Ovary (tissue), 9 donors: ENCODE results near the gene IL22RA2. TPM values are rescaled to one million over a fixed set of nuclear protein-coding genes. Genes with fewer than 3 reads are reported as not detected.
A peak's percentile ranks its signal among the peaks of the same experiment; 100 is the strongest.

Experiments used
- DNase-seq, 5 donors: peaks; one replicate each; pipeline ENCODE4 v3.0.0-alpha.2; 2019 to 2020
- H3K27ac ChIP-seq, 2 donors: fragments of 200-600 bp; one replicate each; pipeline versions ENCODE4 v1.5.1 to v1.8.0; 2019 to 2022
- H3K27me3 ChIP-seq: fragments of 200-600 bp; one replicate; pipeline ENCODE4 v1.8.0; 2022
- H3K36me3 ChIP-seq: fragments of 200-600 bp; sonication (generic); one replicate; pipeline ENCODE4 v1.5.1; 2019
- H3K4me1 ChIP-seq: one replicate; pipeline ENCODE4 v1.8.1; 2013; ENCODE audit warnings: mild to moderate bottlenecking, moderate library complexity; ENCODE audit not compliant: insufficient read depth
- H3K4me3 ChIP-seq: fragments of 200-600 bp; sonication (generic); one replicate; pipeline ENCODE4 v1.5.1; 2017
- H3K9me3 ChIP-seq, 2 donors: fragments of 200-600 bp in 1 of 2; sonication (generic) in 1 of 2; one replicate each; pipeline versions ENCODE4 v1.5.1 to v1.8.1; 2013 to 2019; ENCODE audit warnings: mild to moderate bottlenecking in 1 of 2, moderate library complexity in 1 of 2
- EP300 ChIP-seq: sonication (generic); formaldehyde crosslinking; IDR thresholded peaks from one replicate; pipeline ENCODE4 v1.6.1; 2017; ENCODE audit warnings: antibody characterized with exemption
- POLR2A ChIP-seq: fragments of 450-650 bp; IDR thresholded peaks from one replicate; pipeline ENCODE4 v1.6.1; 2017; ENCODE audit warnings: antibody characterized with exemption, mild to moderate bottlenecking, moderate library complexity
- WGBS, 3 donors: extraction: QIAGEN DNeasy Blood & Tissue Kit in 1 of 3; methylation state at CpG; one replicate each; pipeline versions ENCODE4 v1.1.5 to v1.1.7; 2013 to 2017; 5-methylcytosine and 5-hydroxymethylcytosine counted together
- intact Hi-C, 4 donors: fragments of 100-400 bp; cut with DNase I; formaldehyde crosslinking; loops; one replicate each; pipeline versions ENCODE4 v1.11.0 to v1.15.1; 2022 to 2023
- polyA plus RNA-seq, 2 donors: library from polyadenylated mRNA; stranded (reverse); fragments of 200-250 nt in 1 of 2; fragments of 350-450 nt in 1 of 2; fragmentation: Illumina TruSeq in 1 of 2; extraction: RNeasy Lipid Tissue Mini Kit (QIAGEN cat#74804) in 1 of 2; gene quantifications; one replicate each; pipeline ENCODE4 v1.2.3, GENCODE V29; 2013 to 2014
- total RNA-seq, 7 donors: library from RNA; depleted of rRNA in 2 of 7; stranded (reverse); fragments of >200 nt in 2 of 7; fragmentation: NEBNext Ultra II Directional in 3 of 7; extraction: Animal tissue kit (Norgen Biotek cat#: 25700) in 3 of 7; gene quantifications; one replicate each; pipeline versions ENCODE4 v1.1.0 to v1.2.4, GENCODE V29; 2016 to 2023
- TF ChIP-seq, protein P1 (sequence below), 3 donors: fragments of 450-650 bp in 2 of 3; fragments of 200-600 bp in 1 of 3; IDR thresholded peaks; one replicate each; pipeline versions ENCODE4 v1.5.1 to v1.8.0; 2016 to 2022; ENCODE audit warnings: antibody characterized with exemption in 3 of 3, mild to moderate bottlenecking in 1 of 3
- donor health status: DM: no; HTN: no; CAD: no; lungs with moderate emphysema.
- donor health status: DM: no; HTN: no; CAD: no.
- donor health status: Bipolar disorder and iron deficiency.
- donor health status: DM: yes; HTN: yes; CAD: no.
- donor health status: DM: no; HTN: no; CAD: no.
- donor health status: DM: yes; HTN: yes; CAD: no.

IL22RA2 gene
- total and polyA plus RNA-seq, 9 donors, result not detected

DNA sequence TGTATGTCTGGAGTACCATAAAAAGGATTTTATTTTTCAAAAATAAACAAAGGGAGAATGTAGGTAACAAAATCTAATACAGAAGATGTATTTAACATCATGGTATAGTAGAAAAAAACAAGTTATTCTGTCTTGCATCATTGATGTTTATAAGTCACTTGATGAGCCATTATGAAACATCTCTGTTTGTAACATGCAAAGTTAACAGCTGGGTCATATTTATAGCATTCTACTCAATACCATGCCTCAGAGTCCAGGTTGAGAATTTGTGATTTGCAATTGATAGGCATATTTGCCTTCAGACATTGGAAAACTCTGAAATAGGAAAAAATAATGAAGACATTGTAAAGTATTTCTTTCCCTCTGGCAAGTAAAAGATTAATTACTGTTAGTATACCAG is 76.4 kb downstream of the IL22RA2 start:
- TF ChIP-seq POLR2A (no peak), EP300 (no peak)
- TF ChIP-seq, protein P1, sequence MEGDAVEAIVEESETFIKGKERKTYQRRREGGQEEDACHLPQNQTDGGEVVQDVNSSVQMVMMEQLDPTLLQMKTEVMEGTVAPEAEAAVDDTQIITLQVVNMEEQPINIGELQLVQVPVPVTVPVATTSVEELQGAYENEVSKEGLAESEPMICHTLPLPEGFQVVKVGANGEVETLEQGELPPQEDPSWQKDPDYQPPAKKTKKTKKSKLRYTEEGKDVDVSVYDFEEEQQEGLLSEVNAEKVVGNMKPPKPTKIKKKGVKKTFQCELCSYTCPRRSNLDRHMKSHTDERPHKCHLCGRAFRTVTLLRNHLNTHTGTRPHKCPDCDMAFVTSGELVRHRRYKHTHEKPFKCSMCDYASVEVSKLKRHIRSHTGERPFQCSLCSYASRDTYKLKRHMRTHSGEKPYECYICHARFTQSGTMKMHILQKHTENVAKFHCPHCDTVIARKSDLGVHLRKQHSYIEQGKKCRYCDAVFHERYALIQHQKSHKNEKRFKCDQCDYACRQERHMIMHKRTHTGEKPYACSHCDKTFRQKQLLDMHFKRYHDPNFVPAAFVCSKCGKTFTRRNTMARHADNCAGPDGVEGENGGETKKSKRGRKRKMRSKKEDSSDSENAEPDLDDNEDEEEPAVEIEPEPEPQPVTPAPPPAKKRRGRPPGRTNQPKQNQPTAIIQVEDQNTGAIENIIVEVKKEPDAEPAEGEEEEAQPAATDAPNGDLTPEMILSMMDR (IDR thresholded peaks at IDR 0.05), result no peak
- intact Hi-C loops, result loop anchor here in 3 of 4 donors (5.0 to 10.0 kb wide), 3 partner anchors 215 to 548 kb away; no protein-coding TSS in a partner anchor

DNA sequence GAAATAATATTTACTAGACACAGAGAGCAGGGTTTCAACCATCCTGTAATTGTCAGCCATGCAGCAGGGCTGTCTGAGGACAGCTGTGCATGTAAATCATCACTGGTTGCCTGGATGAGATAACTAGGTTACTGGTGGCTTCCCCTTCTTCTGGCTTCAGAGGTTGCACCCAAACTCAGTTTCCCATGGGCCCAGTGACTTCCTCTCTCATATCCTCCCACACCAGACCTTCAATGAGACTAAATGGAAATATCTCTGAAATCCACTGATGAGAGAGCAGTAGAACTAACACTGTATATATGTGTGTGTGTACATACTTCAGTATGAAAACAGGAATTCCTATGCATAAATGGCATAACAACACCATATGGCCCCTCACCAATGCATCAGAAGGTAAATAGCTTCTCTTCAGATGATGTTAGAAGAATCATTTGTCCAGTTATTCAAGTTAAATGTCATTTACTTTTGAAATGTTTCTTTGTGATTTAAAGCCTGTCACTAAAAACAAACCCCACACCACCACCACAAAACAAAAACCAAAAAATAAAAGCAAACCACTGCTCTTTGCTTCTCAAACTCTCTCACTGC is 77.7 kb downstream of the IL22RA2 start:
- H3K9me3 ChIP-seq, result no peaks in the 10 kb centered on the region
- no peaks in the 10 kb centered on the region for H3K4me1 ChIP-seq
- no peak overlapping the region for H3K27ac ChIP-seq
- TF ChIP-seq EP300, result no peak
- TF ChIP-seq POLR2A, result no peak
- TF ChIP-seq, protein P1 (IDR thresholded peaks at IDR 0.05), result no peak
- H3K36me3 ChIP-seq, result no peaks in the 10 kb centered on the region
- no peaks in the 10 kb centered on the region for H3K27me3 ChIP-seq
- no peak overlapping the region for H3K4me3 ChIP-seq
- intact Hi-C loops, result loop anchor here in 3 of 4 donors (5.0 to 10.0 kb wide), 3 partner anchors 217 to 549 kb away; no protein-coding TSS in a partner anchor
- no peak for DNase-seq

More for the DNA sequence above, 76.4 kb downstream of the IL22RA2 start:
- H3K27me3 ChIP-seq, result no peaks in the 10 kb centered on the region
- H3K27ac ChIP-seq, result no peak overlapping the region
- no peaks in the 10 kb centered on the region for H3K36me3 ChIP-seq
- no peak for DNase-seq
- H3K9me3 ChIP-seq, result no peaks in the 10 kb centered on the region
- H3K4me3 ChIP-seq, result no peak overlapping the region
- no peaks in the 10 kb centered on the region for H3K4me1 ChIP-seq

DNA sequence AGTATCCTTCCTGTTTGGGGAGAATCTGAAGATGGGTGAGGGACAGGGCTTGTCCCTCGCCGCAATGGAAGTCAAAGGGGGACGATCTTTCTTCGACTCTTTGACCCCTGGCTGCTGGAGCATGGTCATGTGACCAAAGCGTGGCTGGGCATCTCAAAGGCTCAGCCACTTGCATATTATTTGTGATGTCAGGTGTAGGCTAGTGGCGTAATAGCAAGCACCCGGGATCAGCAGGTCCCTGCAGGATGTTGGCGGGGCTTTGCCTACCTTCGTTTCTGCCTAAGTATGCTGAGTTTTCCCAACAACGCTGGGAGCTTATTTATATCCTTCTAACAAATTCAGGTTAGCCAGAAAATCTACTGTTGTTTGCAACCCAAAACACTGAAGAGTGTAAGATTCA is 78.4 kb downstream of the IL22RA2 start:
- DNase-seq, result no peak
- TF ChIP-seq, protein P1 (IDR thresholded peaks at IDR 0.05), result no peak
- TF ChIP-seq POLR2A, result no peak
- TF ChIP-seq EP300, result no peak
- Histone ChIP-seq H3K4me1 (no peaks in the 10 kb centered on the region), H3K36me3 (no peaks in the 10 kb centered on the region), H3K9me3 (no peaks in the 10 kb centered on the region), H3K27me3 (no peaks in the 10 kb centered on the region), H3K27ac (no peak overlapping the region), H3K4me3 (no peak overlapping the region)
- WGBS, 3 donors, result 81 to 86% (median 86%) methylated on average over 10 of the region's 10 CpGs
- intact Hi-C loops, result loop anchor here in 3 of 4 donors (5.0 to 10.0 kb wide), 3 partner anchors 217 to 550 kb away; no protein-coding TSS in a partner anchor

DNA sequence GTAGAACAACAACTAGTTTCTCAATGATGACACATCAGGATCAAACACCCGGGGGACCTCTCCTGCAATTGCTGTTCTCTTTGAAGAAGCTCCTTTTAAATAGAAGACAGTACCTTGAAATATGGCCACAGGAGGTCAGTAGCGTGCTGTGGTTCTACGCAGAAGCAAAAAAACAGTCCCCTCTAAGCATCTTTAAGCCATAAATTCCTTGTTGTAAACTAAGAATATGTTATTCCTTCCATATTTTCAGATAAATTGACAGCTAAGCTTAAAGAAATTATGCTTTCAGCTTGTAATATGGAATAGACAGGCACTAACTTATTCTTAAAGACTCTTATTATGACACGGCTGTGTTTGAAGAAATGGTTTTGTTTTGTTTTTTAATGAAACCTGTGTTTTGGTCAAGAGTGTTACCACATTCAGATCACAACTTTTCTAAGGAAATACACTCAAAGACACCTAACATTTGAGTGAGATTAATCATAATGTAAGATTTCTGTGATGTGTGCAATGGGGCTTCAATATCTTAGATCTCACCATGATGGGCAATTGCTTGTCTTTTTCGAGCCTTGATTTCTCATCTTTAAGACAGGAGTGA is 78.9 kb downstream of the IL22RA2 start:
- no peak overlapping the region for H3K4me3 ChIP-seq
- H3K9me3 ChIP-seq, result no peaks in the 10 kb centered on the region
- intact Hi-C loops, result loop anchor here (5.0 to 10.0 kb wide), 3 partner anchors 218 to 550 kb away; no protein-coding TSS in a partner anchor
- no peaks in the 10 kb centered on the region for H3K27me3 ChIP-seq
- H3K27ac ChIP-seq, result no peak overlapping the region
- WGBS, 3 donors, result 26 to 31% (median 26%) methylated on average over 5 of the region's 5 CpGs
- H3K4me1 ChIP-seq, result no peaks in the 10 kb centered on the region
- DNase-seq, result peak; percentile 25 to 69 (median 51)
- no peaks in the 10 kb centered on the region for H3K36me3 ChIP-seq
- TF ChIP-seq, protein P1 (IDR thresholded peaks at IDR 0.05), result peak; percentile 57 to 73 (median 69)
- TF ChIP-seq POLR2A, result no peak

Other genes starting within 250 kb of the IL22RA2 start
- gene IL20RA, start 128.7 kb downstream of the IL22RA2 start, total RNA-seq, result 10 to 100 TPM in 1 of 7 donors, 1 to 10 TPM in 6; 2.6 to 19.3 (median 5.9) TPM
- gene IL20RA, start 128.7 kb downstream of the IL22RA2 start, polyA plus RNA-seq, result 1 to 10 TPM; 2.2 to 5.8 TPM
- gene IFNGR1, start 45.7 kb upstream of the IL22RA2 start, total RNA-seq, result 10 to 100 TPM; 37.1 to 95.2 (median 52.5) TPM
- gene IFNGR1, start 45.7 kb upstream of the IL22RA2 start, polyA plus RNA-seq, result 10 to 100 TPM; 55.5 to 62.9 TPM